ENCODE results near the gene TLR3. TPM values are rescaled to one million over a fixed set of nuclear protein-coding genes. Genes with fewer than 3 reads are reported as not detected.

TLR3 gene
- total and polyA plus RNA-seq, 10 of the 15 experiments (the other 5 are each of a cell fraction or from before 2014, with no cell fraction given) = under 0.01 to 0.05 (median 0.03) TPM; not detected in 7

DNA sequence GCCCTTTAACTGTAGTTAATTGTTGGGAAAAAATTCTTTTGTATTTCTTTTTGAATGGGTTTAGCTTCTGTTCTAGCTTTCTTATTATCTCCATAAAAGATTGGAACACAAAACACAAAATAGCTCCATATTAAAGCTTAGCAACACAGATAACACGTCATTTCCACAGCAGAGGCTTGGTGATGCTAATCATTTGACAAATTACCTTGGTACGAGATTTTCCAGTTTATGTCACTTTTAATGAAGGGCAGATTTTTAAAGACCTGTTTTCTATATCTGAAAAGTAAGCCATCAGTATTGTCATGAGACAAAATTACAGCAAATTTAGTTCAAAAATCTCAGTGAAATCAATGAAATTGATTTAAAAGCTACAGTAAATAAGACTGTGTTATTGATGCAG lies 63.0 kb downstream of the TLR3 start:
- no peak overlapping the region for H2AFZ ChIP-seq (ENCODE audit: control insufficient read depth, low read depth, low read length)
- no peak overlapping the region for H3K27ac ChIP-seq (ENCODE audit: control insufficient read depth, insufficient read depth)
- TF ChIP-seq BCL11A (IDR thresholded peaks at IDR 0.05; ENCODE audit: low read depth, low read length) (no peak), NFIC (IDR thresholded peaks at IDR 0.05; ENCODE audit: low read depth, low read length) (no peak)
- TF ChIP-seq, protein P1, sequence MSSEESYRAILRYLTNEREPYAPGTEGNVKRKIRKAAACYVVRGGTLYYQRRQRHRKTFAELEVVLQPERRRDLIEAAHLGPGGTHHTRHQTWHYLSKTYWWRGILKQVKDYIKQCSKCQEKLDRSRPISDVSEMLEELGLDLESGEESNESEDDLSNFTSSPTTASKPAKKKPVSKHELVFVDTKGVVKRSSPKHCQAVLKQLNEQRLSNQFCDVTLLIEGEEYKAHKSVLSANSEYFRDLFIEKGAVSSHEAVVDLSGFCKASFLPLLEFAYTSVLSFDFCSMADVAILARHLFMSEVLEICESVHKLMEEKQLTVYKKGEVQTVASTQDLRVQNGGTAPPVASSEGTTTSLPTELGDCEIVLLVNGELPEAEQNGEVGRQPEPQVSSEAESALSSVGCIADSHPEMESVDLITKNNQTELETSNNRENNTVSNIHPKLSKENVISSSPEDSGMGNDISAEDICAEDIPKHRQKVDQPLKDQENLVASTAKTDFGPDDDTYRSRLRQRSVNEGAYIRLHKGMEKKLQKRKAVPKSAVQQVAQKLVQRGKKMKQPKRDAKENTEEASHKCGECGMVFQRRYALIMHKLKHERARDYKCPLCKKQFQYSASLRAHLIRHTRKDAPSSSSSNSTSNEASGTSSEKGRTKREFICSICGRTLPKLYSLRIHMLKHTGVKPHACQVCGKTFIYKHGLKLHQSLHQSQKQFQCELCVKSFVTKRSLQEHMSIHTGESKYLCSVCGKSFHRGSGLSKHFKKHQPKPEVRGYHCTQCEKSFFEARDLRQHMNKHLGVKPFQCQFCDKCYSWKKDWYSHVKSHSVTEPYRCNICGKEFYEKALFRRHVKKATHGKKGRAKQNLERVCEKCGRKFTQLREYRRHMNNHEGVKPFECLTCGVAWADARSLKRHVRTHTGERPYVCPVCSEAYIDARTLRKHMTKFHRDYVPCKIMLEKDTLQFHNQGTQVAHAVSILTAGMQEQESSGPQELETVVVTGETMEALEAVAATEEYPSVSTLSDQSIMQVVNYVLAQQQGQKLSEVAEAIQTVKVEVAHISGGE (CRISPR knock-in tag; IDR thresholded peaks at IDR 0.05) = no peak
- ATAC-seq (no peak), FAIRE-seq (no peak), DNase-seq (ENCODE audit: low read depth, low spot score) (no peak)
- intact Hi-C loops (cut with micrococcal nuclease; ENCODE audit: unreplicated experiment) (no loop called here), in situ Hi-C loops (cut with MboI) (loop anchor here (10.0 kb wide), 1 partner anchor 487 kb away; no protein-coding TSS in a partner anchor)
- H3K4me2 ChIP-seq (ENCODE audit: control insufficient read depth, insufficient read depth) = no peak overlapping the region
- H3K9me3 ChIP-seq (replicated peaks; ENCODE audit: control insufficient read depth, insufficient read depth, low read length) = no peaks in the 10 kb centered on the region
- H3K9ac ChIP-seq (ENCODE audit: control insufficient read depth, insufficient read depth, low read length) = no peak overlapping the region
- RAD21 ChIA-PET (ENCODE audit: unreplicated experiment) = no interaction called here
- CTCF ChIA-PET = no interaction called here
- H3K36me3 ChIP-seq (ENCODE audit: control insufficient read depth in 2 of 2, insufficient read depth in 2 of 2, low read length in 1 of 2) = no peaks in the 10 kb centered on the region
- POLR2A ChIA-PET = no interaction called here
- 87% methylated on average over 2 of the region's 2 CpGs for WGBS (ENCODE audit: insufficient coverage, insufficient replicate concordance, low lambda C conversion rate, missing lambda C conversion rate)
- SMC1A ChIA-PET (ENCODE audit: uncharacterized antibody, unreplicated experiment) = no interaction called here
- H3K79me2 ChIP-seq (ENCODE audit: control insufficient read depth, insufficient read depth, low read length) = no peaks in the 10 kb centered on the region
- H4K20me1 ChIP-seq (ENCODE audit: control insufficient read depth, insufficient read depth) = no peaks in the 10 kb centered on the region
- peaks cover 15% of the 10 kb centered on the region for H3K4me1 ChIP-seq (ENCODE audit: control insufficient read depth, insufficient read depth, low read length)
- H3K27me3 ChIP-seq (replicated peaks in 1 of 2; ENCODE audit: control insufficient read depth in 2 of 2, insufficient read depth in 2 of 2, low read length in 1 of 2) = peaks cover 0 to 4% of the 10 kb centered on the region in 2 experiments; a peak in 2 of 4 replicates
- BruUV-seq (replicated peaks) = no TSS peak
- H3K4me3 ChIP-seq = no peak overlapping the region
